Sciatic nerve (tissue), 2 donors: Measurements from ENCODE around the gene ORAI1. TPM values are rescaled to one million over a fixed set of nuclear protein-coding genes. Genes with fewer than 3 reads are reported as not detected.
A peak's percentile ranks its signal among the peaks of the same experiment; 100 is the strongest.
"Not testable (repeated sequence)": the region's sequence is repeated elsewhere in the genome, so short reads cannot be mapped to it uniquely, and the experiment has no call there.

Experiments used
- ATAC-seq: fragments of 200-7000 bp; cut with Tn5 transposase; one replicate; pipeline ENCODE4 v1.9.1; 2020; ENCODE audit warnings: mild to moderate bottlenecking, moderate library complexity
- DNase-seq: peaks from one replicate; pipeline ENCODE4 v3.0.0-alpha.2; 2020; ENCODE audit warnings: low spot score
- intact Hi-C: fragments of 100-400 bp; cut with DNase I; formaldehyde crosslinking; loops from one replicate; pipeline ENCODE4 v1.14.2; 2022
- total RNA-seq: library from RNA; stranded (reverse); fragmentation: NEBNext Ultra II Directional; extraction: Animal tissue kit (Norgen Biotek cat#: 25700); gene quantifications from one replicate; pipeline ENCODE4 v1.2.1, GENCODE V29; 2021
- donor health status: DM: no; HTN: no; CAD: no.
- donor health status: DM: no; HTN: no; CAD: no.

ORAI1 gene
- total RNA-seq, 1 donor from 2014 or later = 14.0 TPM

DNA sequence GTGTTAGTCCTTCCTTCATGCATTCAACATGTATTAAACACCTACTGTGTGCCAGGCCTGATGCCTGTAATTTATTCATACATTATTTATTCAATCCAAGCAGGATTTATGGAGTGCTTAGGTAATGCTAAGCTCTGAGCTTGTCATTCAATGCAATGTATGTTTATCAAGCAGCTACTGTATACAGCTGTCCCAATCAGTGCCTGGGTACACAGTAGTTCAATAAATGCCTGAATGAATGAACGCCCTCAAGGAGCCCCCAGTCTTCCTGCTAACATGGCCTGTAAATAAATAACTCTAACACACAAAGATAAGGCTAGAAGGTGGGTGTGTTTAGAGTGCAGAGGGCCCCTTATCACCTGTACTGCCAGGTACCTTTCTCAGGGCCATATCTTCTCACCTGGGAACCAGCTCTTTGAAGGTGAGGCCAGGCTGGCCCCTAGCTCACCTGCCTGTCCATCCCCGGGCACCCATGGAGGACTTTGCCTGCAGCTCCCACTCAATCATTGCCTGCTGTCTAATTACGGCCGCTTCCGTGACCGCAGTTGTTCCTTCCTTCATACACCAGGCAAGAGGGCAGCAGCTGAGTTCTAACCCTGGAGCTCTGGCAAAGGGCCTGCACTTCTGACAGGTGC is 25.5 kb upstream of the ORAI1 start:
- intact Hi-C loops = no loop called here
- ATAC-seq (no peak), DNase-seq (no peak)

DNA sequence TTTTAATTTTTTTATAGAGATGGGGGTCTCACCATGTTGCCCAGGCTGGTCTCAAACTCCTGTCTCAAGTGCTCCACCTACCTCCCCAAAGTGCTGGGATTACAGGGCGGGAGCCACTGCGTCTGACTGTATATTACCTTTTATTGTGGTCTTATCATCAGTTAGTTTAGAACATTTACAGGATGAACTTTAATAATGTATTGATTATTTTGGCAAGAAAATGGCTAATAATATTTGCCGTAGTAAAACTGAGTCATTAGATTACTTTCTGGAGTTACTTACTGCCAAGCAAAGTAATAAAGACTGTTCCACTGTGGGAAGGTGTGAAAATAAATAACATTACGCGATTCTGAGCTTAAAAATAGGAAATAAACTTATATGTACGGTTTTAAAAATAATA is 23.6 kb upstream of the ORAI1 start:
- intact Hi-C loops = no loop called here
- ATAC-seq (no peak), DNase-seq (no peak)

DNA sequence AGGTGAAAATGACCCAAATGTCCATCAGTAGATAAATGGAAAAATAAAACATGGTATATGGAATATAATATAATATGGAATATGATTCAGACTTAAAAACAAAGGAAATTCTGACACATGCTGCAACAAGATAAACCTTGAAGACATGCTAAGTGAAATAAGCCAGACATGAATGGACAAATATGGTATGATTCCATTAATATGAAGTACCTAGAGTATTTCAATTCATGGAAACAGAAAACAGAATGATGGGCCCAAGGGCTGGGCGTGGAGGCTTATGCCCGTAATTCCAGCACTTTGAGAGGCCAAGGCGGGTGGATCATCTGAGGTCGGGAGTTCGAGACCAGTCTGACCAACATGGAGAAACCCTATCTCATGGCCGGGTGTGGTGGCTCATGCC is 22.7 kb upstream of the ORAI1 start:
- intact Hi-C loops = no loop called here
- DNase-seq (no peak), ATAC-seq (no peak)

DNA sequence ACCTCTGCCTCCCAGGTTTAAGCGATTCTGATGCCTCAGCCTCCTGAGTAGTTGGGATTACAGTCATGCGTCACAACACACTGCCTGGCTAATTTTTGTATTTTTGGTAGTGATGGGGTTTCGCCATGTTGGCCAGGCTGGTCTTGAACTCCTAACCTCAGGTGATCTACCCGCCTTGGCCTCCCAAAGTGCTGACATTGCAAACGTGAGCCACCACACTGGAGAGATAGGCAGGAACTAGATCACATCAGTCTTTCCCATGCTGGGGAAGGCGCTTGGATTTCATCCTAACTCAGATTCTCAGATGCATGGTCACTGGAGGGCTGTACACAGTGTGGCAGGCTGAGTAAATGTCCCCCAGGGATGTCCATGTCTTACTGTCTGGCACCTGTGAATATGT is 18.0 kb upstream of the ORAI1 start:
- DNase-seq (no peak), ATAC-seq (no peak)
- intact Hi-C loops = no loop called here

DNA sequence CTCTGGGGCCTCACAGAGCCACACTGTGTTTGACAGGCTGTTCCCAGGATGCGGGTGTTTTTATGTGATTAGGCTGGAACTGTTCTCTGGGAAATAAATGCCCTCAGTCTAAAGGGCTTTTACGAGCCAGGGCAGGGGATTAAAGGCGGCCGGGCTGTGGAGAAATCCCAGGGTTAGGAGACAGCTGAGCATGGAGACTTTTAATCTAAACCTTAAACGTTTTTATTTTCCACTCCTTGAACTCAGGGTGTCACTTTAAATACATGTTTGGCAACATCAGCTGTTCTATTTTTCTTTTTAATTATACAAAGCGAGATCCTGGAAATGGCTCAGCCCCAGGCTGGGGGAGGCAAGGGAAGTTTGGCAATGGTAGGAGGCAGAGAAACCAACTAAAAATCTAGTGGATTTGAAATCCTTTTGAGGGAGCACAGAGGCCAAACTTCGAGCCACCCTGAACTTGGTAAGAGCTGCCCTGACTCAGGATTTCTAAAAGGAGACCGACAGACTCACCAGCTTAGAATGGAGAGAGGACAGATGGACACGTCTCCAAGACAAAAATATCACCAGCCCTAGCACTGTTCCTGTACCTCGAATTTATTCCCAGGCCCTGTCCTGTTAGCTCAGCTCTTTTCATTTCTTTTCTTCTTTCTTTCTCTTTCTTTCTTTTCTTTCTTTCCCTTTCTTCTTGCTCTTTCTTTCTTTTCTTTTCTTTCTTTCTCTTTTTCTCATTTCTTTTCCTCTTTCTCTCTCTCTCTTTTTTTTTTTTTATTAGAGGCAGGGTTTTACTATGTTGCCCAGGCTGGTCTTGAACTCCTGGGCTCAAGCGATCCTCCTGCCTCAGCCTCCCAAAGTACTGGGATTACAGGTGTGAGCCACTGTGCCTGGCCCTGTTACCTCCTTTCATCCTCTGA is 15.8 kb upstream of the ORAI1 start:
- peak; percentile 32 for ATAC-seq
- DNase-seq = no peak
- intact Hi-C loops = no loop called here

DNA sequence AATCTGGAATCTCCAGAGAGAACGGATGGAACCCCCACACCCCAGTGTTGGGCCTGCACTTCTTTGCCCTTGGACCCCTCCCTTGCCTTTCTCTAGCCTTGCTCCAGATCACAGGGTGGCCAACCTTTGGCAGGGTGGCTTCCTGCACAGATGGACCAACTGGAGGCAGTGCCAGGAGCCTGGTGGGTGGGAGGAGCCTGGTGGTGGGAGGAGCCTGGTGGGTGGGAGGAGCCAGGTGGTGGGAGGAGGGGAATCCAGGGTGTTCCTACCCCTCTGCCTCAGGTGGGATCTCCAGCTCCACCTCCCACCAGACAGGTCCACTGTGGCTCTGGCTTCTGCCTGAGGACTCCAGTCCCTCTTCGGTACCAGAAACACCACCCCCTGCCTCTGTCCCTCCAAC is 15.0 kb upstream of the ORAI1 start:
- ATAC-seq (no peak), DNase-seq (no peak)
- intact Hi-C loops = no loop called here

DNA sequence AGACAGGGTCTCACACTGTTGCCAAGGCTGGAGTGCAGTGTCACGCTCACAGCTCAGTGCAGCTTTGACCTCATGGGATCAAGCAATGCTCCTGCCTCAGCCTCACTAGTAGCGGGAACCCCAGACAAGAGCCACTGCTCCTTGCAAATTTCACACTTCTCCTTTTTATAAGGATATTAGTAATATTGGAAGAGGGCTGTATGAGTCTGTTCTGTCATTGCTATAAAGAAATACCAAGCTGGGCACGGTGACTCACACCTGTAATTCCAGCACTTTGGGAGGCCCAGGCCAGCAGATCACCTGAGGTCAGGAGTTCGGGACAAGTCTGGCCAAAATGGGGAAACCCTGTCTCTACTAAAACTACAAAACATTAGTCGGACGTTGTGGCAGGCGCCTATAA is 12.9 kb upstream of the ORAI1 start:
- DNase-seq (no peak), ATAC-seq (no peak)
- intact Hi-C loops = no loop called here

DNA sequence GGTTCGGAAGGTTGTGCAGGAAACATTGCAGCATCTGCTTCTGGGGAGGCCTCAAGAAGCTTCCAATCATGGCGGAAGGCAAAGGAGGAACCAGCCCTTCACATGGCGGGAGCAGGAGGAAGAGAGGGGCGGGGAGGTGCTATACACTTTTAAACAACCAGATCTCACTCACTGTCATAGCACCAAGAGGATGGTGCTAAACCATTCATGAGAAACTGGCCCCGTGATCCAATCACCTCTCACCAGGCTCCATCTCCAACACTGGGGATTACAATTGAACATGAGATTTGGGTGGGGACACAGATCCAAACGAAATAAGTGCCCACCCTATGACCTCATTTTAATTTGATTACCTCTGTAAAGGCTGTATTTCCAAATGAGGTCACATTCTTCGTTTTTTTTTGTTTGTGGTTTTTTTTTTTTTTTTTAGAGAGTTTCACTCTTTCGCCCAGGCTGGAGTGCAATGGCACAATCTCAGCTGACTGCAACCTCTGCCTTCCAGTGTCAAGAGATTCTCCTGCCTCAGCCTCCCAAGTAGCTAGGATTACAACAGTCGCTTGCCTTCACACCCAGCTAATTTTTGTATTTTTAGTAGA is 11.4 kb upstream of the ORAI1 start:
- no peak for ATAC-seq
- DNase-seq = no peak
- intact Hi-C loops = no loop called here

DNA sequence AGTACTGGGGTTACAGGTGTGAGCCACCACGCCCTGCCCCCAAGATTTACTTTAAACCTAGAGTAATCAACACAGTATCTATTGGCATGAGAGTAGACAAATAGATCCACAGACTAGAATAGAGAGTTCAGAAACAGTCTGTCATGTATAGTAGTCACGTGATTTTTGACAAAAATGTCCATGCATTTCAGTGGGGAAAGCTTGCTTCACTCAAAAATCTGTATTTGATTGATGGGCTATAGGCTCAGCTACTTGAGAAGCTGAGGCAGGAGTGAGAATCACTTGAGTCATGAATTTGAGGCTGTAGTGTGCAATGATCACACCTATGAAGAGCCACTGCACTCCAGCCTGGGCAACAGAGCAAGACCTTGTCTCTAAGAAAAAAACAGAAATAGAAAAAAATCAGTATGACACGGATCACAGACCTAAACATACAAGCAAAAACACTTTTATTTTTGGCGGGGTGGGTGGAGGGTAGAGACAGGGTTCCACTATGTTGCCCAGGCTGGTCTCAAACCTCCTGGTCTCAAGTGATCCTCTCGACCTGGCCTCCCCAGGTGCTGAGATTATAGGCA is 7.6 kb upstream of the ORAI1 start:
- DNase-seq = no peak
- no peak for ATAC-seq
- intact Hi-C loops = no loop called here

DNA sequence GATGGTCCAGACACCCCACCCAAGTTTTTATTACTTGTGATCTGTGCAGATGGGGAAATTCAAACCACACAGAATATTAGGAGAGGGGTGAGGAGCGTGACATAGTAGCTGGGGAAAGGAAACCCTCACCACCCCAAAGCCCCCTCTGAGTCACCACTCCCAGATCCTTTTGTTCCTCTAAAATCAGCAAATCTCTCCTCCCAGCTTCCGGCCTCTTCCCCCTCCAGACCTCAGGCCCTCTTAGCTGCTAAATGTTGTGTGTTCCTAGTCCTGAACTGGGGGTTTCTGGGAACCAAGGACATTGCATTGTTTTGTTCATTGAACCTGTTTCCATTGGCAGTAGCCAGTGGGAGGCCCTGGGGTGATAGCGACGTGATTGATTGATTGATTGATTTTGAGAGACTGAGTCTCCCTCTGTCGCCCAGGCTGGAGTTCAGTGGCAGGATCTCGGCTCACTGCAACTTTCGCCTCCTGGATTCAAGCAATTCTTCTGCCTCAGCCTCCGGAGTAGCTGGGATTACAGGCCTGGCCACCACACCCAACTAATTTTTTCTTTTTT is 5.9 kb upstream of the ORAI1 start:
- intact Hi-C loops = no loop called here
- ATAC-seq (no peak), DNase-seq (no peak)

DNA sequence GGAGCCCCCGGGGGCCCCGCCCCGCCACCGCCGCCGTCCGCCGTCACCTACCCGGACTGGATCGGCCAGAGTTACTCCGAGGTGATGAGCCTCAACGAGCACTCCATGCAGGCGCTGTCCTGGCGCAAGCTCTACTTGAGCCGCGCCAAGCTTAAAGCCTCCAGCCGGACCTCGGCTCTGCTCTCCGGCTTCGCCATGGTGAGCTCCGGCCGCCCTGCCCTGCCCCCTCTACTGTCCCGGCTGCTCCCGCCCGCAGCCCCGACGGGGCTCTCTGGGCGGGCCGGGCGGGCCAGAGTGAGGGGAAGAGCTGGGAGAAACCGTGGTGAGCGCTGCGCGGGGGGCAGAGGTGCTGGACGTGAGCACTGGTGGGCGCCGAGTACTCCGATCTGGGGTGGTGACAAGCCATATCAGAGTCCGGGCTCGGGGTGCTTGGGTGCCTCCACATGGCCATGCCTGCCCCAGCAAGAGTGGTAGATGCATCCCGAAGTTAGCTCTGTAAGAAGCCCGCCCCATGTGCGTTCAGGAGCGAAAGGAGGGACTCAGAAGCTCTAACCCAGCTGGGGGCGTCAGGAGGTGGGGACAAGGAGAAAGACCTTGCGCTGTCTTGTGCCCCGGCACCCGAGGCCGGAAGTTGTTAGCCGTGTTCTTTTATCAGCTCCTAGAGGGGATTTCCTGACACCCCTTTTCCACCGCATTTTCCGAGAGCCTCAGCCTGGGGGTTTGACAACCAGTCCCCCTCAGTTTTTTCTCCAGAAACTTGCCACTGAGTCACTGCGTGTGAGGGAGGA is 717 bp downstream of the ORAI1 start:
- DNase-seq = peak; percentile 76
- intact Hi-C loops = loop anchor here (2.0 kb wide), 1 partner anchor 46 kb away; no protein-coding TSS in a partner anchor
- ATAC-seq = peak; percentile 60

DNA sequence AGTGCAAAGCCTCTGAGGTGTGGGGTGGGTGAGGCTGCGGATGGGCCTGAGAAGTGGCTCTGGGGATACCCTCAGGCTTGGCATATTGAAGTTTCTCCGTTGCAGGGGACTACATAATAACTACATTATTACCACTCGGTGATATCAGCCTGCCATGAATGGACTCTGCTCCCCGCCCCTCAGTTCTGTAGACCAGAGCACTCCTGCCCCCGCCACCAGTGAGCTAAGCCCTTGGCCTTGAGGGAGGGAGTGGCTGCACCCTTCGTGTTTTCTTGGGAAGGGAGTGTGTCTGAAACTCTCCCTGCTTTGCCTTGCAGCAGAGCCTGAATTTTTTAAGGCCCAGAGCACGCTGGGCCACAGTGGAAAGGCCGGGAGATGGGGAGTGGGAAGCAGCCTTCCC is 1.7 kb downstream of the ORAI1 start:
- intact Hi-C loops = no loop called here
- ATAC-seq (peak; percentile 18), DNase-seq (no peak)

DNA sequence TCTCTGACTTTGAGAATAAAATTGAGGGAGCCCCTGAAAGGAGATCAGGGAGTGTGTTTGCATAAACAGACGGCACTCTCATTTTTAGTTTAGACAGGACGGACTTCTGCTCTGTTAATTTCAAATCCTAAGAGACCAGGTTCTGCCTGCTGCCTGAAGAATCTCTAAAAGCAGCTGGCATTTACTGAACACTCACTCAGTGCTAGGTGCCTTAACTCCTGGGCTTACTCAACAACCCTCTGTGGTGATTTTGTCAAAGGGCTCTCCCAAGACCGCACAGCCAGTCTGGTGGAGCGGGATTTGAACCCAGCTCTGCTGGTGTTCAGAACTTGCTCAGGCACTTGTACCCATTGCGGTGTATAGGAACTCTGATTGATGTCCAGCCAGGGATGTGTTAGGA is 2.2 kb downstream of the ORAI1 start:
- no peak for ATAC-seq
- DNase-seq = no peak
- intact Hi-C loops = no loop called here

DNA sequence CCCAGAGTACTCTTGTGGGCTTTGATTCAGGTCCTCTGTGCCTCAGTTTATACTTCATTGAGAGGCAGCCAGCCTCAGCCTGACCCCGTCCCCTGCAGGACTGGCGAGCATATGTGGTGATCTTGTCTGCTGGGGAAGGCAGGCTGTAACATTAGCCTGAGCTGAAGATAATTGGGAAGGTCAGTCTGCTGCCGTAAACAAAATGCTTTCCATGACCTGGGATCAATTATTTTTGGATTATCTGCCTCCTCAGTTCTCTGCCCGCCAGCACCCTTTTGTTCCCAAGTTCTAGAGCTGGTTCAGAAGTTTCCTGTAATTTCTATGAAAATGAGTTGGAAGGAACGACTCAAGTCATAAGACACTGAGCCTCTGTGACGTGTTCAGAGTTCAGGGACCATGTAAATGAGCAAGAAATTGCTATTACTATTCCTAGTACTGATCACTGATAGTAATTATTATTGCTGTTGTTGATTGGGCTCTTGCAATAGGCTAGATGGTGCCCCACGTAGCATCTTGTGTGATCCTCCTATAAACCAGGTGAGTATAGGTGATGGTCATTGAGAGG is 4.5 kb downstream of the ORAI1 start:
- no peak for DNase-seq
- no peak for ATAC-seq
- intact Hi-C loops = no loop called here

DNA sequence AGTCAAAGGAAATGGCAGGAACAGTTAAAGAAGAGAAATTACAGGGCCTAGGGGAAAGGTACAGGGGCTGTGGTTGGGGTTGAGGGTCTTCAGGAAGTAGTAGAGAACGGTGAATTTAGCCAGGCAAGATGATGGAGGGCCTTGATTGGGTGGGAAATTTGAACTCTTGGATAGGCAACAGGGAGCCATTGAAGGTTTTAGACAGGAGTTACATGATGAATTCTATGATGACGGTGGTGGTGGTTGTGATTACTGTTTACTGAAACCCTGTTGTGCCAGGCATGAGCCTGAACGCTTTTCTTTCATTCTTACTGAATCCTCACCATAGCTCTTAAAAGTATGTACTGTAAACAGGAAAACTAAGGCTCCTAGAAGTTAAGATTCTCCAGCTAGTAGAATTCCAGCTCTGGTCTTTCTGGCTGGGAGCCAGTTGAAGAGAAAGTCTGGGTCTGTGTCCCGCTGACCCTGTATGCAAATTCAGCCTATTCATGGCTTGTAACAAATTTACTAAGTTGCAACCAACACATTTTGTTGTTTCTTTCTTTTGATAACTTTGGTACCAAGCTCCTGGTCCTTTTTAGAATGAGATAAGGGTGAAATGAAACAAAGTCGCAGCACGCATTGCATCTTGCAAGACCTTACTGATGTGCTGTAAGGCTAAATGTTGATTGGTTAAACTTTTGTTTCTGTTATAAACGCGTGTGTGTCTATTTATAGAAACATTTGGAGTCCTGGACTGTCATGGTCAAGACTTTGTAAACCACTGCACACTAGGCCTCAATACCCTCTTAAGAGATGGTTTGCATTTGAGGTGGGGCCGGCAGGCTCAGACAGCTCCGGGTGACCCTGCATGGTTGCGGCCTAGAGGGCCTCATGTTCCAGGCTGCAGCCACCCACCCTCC is 6.0 kb downstream of the ORAI1 start:
- DNase-seq (no peak), ATAC-seq (no peak)
- intact Hi-C loops = no loop called here

DNA sequence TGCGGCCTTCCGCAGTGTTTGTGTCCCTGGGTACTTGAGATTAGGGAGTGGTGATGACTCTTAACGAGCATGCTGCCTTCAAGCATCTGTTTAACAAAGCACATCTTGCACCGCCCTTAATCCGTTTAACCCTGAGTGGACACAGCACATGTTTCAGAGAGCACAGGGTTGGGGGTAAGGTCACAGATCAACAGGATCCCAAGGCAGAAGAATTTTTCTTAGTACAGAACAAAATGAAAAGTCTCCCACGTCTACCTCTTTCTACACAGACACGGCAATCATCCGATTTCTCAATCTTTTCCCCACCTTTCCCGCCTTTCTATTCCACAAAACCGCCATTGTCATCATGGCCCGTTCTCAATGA is 7.5 kb downstream of the ORAI1 start:
- ATAC-seq, DNase-seq, intact Hi-C loops: not testable (repeated sequence)

DNA sequence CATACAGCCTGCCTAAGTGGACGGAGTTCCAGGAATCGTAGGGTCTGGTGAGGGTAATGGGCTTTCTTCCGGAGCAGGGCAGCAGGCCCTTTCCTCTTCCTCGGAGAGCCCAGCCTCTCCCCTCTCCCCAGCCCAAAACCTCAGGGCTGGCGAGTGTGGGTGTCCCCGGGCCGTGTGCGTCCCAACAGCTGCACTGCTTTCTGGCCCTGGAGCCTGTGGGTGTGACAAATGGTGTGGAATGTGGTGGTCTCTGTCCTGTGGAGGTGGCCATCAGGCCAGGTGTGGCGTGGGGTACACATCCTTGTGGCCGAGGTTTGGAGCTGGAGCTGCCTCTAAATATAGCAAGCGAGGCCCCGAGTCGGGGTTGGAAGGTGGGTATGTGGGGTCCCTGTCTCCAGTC is 8.5 kb downstream of the ORAI1 start:
- DNase-seq = no peak
- ATAC-seq = no peak
- intact Hi-C loops = no loop called here
